NCI-H226 (cell line): ENCODE measurements around the gene TBC1D3B.
"Not testable (repeated sequence)": the region's sequence is repeated elsewhere in the genome, so short reads cannot be mapped to it uniquely, and the experiment has no call there.

Experiments used
- DNase-seq: peaks from one replicate; pipeline ENCODE4 v3.0.0-alpha.2; 2015

The TBC1D3B gene

GRCh38 chr17:36176536-36176935 is at the start of gene TBC1D3B:
TBC1D3B (minus strand) TSS chr17:36176636; CDS start chr17:36175050, 1,586 bp downstream.
- DNase-seq, result not testable (repeated sequence)

- not testable (repeated sequence) for DNase-seq
Measured at GRCh38 chr17:36222967-36223366, 46.5 kb upstream of the TBC1D3B start.

- DNase-seq, result not testable (repeated sequence)
Measured at GRCh38 chr17:36221581-36222100, 45.2 kb upstream of the TBC1D3B start.

GRCh38 chr17:36220737-36221580 is 44.5 kb upstream of the TBC1D3B start:
- not testable (repeated sequence) for DNase-seq

- DNase-seq, result not testable (repeated sequence)
Measured at GRCh38 chr17:36219556-36219955, 43.1 kb upstream of the TBC1D3B start.

GRCh38 chr17:36215406-36216308 is 39.2 kb upstream of the TBC1D3B start:
- not testable (repeated sequence) for DNase-seq

GRCh38 chr17:36214918-36215317 is 38.5 kb upstream of the TBC1D3B start:
- DNase-seq, result no peak

GRCh38 chr17:36213695-36214094 is 37.3 kb upstream of the TBC1D3B start:
- DNase-seq, result no peak

- no peak for DNase-seq
Measured at GRCh38 chr17:36212966-36213365, 36.5 kb upstream of the TBC1D3B start.

GRCh38 chr17:36212272-36212605 is 35.8 kb upstream of the TBC1D3B start:
- DNase-seq, result no peak

GRCh38 chr17:36211484-36212271 is 35.2 kb upstream of the TBC1D3B start:
- DNase-seq, result not testable (repeated sequence)

GRCh38 chr17:36210439-36211211 is 34.2 kb upstream of the TBC1D3B start, which contains the start of gene CCL4L2:
CCL4L2 (plus strand) TSS chr17:36211063.
- DNase-seq, result not testable (repeated sequence)

GRCh38 chr17:36209575-36209974 is 33.1 kb upstream of the TBC1D3B start:
- DNase-seq, result no peak

- not testable (repeated sequence) for DNase-seq
Measured at GRCh38 chr17:36207383-36207782, 30.9 kb upstream of the TBC1D3B start.

- peak; percentile 64 for DNase-seq
Measured at GRCh38 chr17:36206486-36206821, 30.0 kb upstream of the TBC1D3B start.

- DNase-seq, result no peak
Measured at GRCh38 chr17:36205637-36206485, 29.4 kb upstream of the TBC1D3B start.

- DNase-seq, result no peak
Measured at GRCh38 chr17:36204724-36205500, 28.5 kb upstream of the TBC1D3B start.

- DNase-seq, result no peak
Measured at GRCh38 chr17:36203335-36203734, 26.9 kb upstream of the TBC1D3B start.

- DNase-seq, result not testable (repeated sequence)
Measured at GRCh38 chr17:36201506-36201905, 25.1 kb upstream of the TBC1D3B start.

GRCh38 chr17:36201102-36201501 is 24.7 kb upstream of the TBC1D3B start:
- not testable (repeated sequence) for DNase-seq
